ENCODE results near the gene RNF208. TPM values are rescaled to one million over a fixed set of nuclear protein-coding genes. Genes with fewer than 3 reads are reported as not detected.

The RNF208 gene
- total and polyA plus RNA-seq, 9 of the 15 experiments (the other 6 are each of a cell fraction or from before 2014, with no cell fraction given), result 0.15 to 6.9 (median 0.50) TPM; not detected in 2

DNA sequence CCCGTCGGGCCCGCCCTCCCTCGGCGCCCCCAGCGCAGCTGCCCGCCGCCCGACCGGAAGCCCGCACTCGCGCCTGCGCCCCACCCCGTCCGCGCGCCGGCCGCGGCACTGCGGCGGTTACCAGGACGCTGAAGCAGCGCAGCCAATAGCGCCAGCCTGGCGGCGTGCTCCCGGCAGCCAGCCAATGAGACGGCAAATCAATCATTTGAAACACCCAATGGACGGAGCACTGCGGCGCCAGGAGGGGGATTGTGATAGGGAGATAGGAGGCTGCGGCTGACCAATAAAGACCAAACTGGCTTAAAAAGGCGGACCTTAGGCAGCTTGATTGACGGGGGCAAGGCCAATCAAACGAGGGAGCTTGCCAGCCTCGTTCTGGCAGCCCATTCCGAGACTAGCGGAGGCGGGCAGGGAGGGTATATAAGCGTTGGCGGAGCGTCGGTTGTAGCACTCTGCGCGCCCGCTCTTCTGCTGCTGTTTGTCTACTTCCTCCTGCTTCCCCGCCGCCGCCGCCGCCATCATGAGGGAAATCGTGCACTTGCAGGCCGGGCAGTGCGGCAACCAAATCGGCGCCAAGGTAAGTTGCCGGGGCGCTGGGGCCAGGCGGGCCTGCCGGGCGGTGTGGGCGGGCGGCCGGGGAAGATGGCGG, 18.9 kb upstream of the RNF208 start, which contains the start of gene TUBB4B (continued):
- TF ChIP-seq NFE2 (IDR thresholded peaks at IDR 0.05; ENCODE audit: low read depth), result peak; percentile 7; the same call in 1 of the 2 replicates
- TF ChIP-seq RFX5 (IDR thresholded peaks at IDR 0.05; ENCODE audit: low read depth, low read length), result no peak; the same call in 1 of the 2 replicates
- TF ChIP-seq RBFOX2 (IDR thresholded peaks at IDR 0.05; ENCODE audit: low read depth, low read length), result peak; percentile 98
- no peak for TF ChIP-seq HNRNPK (IDR thresholded peaks at IDR 0.05; ENCODE audit: low read depth, low read length, poor library complexity, severe bottlenecking)
- TF ChIP-seq TOE1 (IDR thresholded peaks at IDR 0.05; ENCODE audit: borderline replicate concordance), result no peak
- TF ChIP-seq TOE1 (CRISPR knock-in tag; IDR thresholded peaks at IDR 0.05; ENCODE audit: borderline replicate concordance, low read depth), result 0 out of 2 replicates have a peak, but pooled peaks have one; percentile 74
- TF ChIP-seq CHAMP1 (IDR thresholded peaks at IDR 0.05), result no peak
- TF ChIP-seq ATF7 (IDR thresholded peaks at IDR 0.05), result no peak; the same call in none of the 2 replicates
- peak; percentile 88; the same call in 1 of the 2 replicates for TF ChIP-seq ARID3A (IDR thresholded peaks at IDR 0.05; ENCODE audit: borderline replicate concordance, low read depth, low read length)
- no peak for TF ChIP-seq CUX1 (CRISPR knock-in tag; IDR thresholded peaks at IDR 0.05)
- no peak for TF ChIP-seq KAT7 (CRISPR knock-in tag; IDR thresholded peaks at IDR 0.05; ENCODE audit: borderline replicate concordance)
- TF ChIP-seq IFI16 (CRISPR knock-in tag; IDR thresholded peaks at IDR 0.05), result no peak
- TF ChIP-seq FIP1L1 (IDR thresholded peaks at IDR 0.05; ENCODE audit: low read depth, low read length, poor library complexity, severe bottlenecking), result peak; percentile 96
- TF ChIP-seq, protein P1, sequence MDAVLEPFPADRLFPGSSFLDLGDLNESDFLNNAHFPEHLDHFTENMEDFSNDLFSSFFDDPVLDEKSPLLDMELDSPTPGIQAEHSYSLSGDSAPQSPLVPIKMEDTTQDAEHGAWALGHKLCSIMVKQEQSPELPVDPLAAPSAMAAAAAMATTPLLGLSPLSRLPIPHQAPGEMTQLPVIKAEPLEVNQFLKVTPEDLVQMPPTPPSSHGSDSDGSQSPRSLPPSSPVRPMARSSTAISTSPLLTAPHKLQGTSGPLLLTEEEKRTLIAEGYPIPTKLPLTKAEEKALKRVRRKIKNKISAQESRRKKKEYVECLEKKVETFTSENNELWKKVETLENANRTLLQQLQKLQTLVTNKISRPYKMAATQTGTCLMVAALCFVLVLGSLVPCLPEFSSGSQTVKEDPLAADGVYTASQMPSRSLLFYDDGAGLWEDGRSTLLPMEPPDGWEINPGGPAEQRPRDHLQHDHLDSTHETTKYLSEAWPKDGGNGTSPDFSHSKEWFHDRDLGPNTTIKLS (IDR thresholded peaks at IDR 0.05; ENCODE audit: borderline replicate concordance, low read depth), result no peak
- TF ChIP-seq FOS (IDR thresholded peaks at IDR 0.05; ENCODE audit: extremely low read depth, insufficient read length), result peak; percentile 100
- TF ChIP-seq XRCC5 (IDR thresholded peaks at IDR 0.05; ENCODE audit: low read depth, low read length), result no peak

Data from K562 (cell line).